DOHH2 (cell line): Measurements from ENCODE around the gene FAM234B.

Experiments
- H3F3A ChIP-seq: fragments of 200-600 bp; sonication (generic), shearing (Covaris generic); 2 replicates; pipeline ENCODE4 v1.6.0; 2016; ENCODE audit warnings: antibody characterized with exemption, mild to moderate bottlenecking; ENCODE audit not compliant: control insufficient read depth, insufficient read depth
- H3K27ac ChIP-seq: fragments of 200-600 bp; sonication (generic); 2 replicates; pipeline ENCODE4 v1.5.1; 2014; ENCODE audit warnings: low read depth, mild to moderate bottlenecking, low read length, moderate library complexity
- H3K27me3 ChIP-seq: fragments of 200-600 bp; sonication (generic); 2 replicates; pipeline ENCODE4 v1.6.1; 2014; ENCODE audit warnings: mild to moderate bottlenecking, low read length, mixed read lengths; ENCODE audit not compliant: control insufficient read depth
- H3K36me3 ChIP-seq: fragments of 200-600 bp; sonication (generic); 2 replicates; pipeline ENCODE4 v1.6.1; 2014; ENCODE audit warnings: mild to moderate bottlenecking, low read length, moderate library complexity, mixed read lengths; ENCODE audit not compliant: control insufficient read depth
- H3K4me1 ChIP-seq: fragments of 200-600 bp; sonication (generic); 2 replicates; pipeline ENCODE4 v1.6.1; 2014; ENCODE audit warnings: mild to moderate bottlenecking, low read length, mixed read lengths; ENCODE audit not compliant: control insufficient read depth
- H3K4me2 ChIP-seq: fragments of 200-600 bp; sonication (generic); 2 replicates; pipeline ENCODE4 v1.6.0; 2014; ENCODE audit warnings: mild to moderate bottlenecking, low read length, moderate library complexity
- H3K4me3 ChIP-seq: fragments of 200-600 bp; sonication (generic); 2 replicates; pipeline ENCODE4 v1.5.1; 2014; ENCODE audit warnings: mild to moderate bottlenecking, low read length, mixed read lengths
- H3K79me2 ChIP-seq: fragments of 200-600 bp; sonication (generic); 2 replicates; pipeline ENCODE4 v1.6.1; 2014; ENCODE audit warnings: mild to moderate bottlenecking, low read length, mixed read lengths; ENCODE audit not compliant: control insufficient read depth
- H3K9me2 ChIP-seq: fragments of 200-600 bp; sonication (generic); replicated peaks from 2 replicates; pipeline ENCODE4 v1.6.1; 2014; ENCODE audit warnings: mild to moderate bottlenecking, low read length, mixed read lengths; ENCODE audit not compliant: control insufficient read depth
- H3K9me3 ChIP-seq: fragments of 200-600 bp; sonication (generic); 2 replicates; pipeline ENCODE4 v1.6.1; 2014; ENCODE audit warnings: antibody characterized with exemption, low read length, mixed read lengths; ENCODE audit not compliant: control insufficient read depth, insufficient read depth
- H4K20me1 ChIP-seq: fragments of 200-600 bp; sonication (generic); 2 replicates; pipeline ENCODE4 v1.6.0; 2014; ENCODE audit warnings: low read depth, mild to moderate bottlenecking, antibody characterized with exemption, low read length, moderate library complexity; ENCODE audit not compliant: control insufficient read depth, insufficient read depth
- EZH2phosphoT487 ChIP-seq: fragments of 200-600 bp; sonication (generic); IDR thresholded peaks from 2 replicates; pipeline ENCODE4 v1.6.1; 2017; ENCODE audit warnings: borderline replicate concordance, mild to moderate bottlenecking, antibody characterized with exemption, low read length, moderate library complexity, mixed read lengths
- TF ChIP-seq, protein P1 (sequence below): fragments of 200-600 bp; sonication (generic); IDR thresholded peaks from one replicate; pipeline ENCODE4 v1.5.1; 2014; ENCODE audit warnings: antibody characterized with exemption, mild to moderate bottlenecking, low read depth, low read length; ENCODE audit not compliant: poor library complexity, severe bottlenecking

FAM234B gene

DNA sequence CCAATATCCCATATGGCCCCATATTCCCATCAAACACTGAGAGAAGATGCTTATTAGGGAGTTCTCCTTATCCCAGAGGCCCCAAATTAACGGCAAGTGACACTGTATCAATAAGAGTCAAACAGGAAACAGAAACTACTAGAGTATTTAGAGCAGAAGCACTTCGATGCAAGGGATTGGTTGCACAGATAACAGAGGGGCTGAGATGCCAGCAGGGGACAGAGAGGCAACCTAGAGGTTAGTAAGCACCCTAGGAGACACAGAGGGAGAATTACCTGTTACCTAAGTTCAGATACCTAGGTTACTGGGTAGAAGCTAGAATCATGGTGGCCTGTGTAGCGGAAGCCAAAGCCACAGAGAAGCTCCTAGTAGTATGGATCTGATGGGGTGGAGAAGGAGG lies 47.0 kb upstream of the FAM234B start:
- Histone ChIP-seq H3K27ac (no peak overlapping the region), H3K9me3 (no peaks in the 10 kb centered on the region), H3K4me2 (no peak overlapping the region), H3K4me3 (no peak overlapping the region), H3K36me3 (no peaks in the 10 kb centered on the region), H3K27me3 (peaks cover 43% of the 10 kb centered on the region), H3K4me1 (peaks cover 14% of the 10 kb centered on the region), H3K9me2 (no peaks in the 10 kb centered on the region), H3F3A (no peaks in the 10 kb centered on the region), H3K79me2 (no peaks in the 10 kb centered on the region), H4K20me1 (no peaks in the 10 kb centered on the region)
- TF ChIP-seq, protein P1, sequence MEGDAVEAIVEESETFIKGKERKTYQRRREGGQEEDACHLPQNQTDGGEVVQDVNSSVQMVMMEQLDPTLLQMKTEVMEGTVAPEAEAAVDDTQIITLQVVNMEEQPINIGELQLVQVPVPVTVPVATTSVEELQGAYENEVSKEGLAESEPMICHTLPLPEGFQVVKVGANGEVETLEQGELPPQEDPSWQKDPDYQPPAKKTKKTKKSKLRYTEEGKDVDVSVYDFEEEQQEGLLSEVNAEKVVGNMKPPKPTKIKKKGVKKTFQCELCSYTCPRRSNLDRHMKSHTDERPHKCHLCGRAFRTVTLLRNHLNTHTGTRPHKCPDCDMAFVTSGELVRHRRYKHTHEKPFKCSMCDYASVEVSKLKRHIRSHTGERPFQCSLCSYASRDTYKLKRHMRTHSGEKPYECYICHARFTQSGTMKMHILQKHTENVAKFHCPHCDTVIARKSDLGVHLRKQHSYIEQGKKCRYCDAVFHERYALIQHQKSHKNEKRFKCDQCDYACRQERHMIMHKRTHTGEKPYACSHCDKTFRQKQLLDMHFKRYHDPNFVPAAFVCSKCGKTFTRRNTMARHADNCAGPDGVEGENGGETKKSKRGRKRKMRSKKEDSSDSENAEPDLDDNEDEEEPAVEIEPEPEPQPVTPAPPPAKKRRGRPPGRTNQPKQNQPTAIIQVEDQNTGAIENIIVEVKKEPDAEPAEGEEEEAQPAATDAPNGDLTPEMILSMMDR, result no peak
- no peak for TF ChIP-seq EZH2phosphoT487

DNA sequence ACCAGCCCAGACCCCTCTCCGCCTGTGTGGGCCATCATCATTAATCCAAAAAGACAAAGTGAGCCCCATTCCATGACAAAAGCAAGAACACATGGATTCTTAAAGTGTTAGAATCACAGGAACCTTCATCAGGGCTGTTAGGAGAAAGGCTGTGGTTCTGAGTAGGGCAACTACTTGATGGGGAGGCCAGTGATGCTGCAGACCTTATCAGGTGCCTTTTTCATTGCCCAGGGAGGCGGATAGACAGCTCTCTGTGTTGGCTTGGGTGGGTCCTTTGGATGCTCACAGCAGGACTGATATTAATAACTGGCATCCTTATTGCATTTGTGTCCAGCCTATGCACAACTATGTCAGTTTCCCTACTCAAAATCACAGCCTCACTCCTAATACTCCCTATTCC lies 46.4 kb upstream of the FAM234B start:
- no peak overlapping the region for H3K4me3 ChIP-seq
- H3K4me1 ChIP-seq, result peaks cover 14% of the 10 kb centered on the region
- no peaks in the 10 kb centered on the region for H3K9me3 ChIP-seq
- no peak overlapping the region for H3K4me2 ChIP-seq
- no peak overlapping the region for H3K27ac ChIP-seq
- no peaks in the 10 kb centered on the region for H3K79me2 ChIP-seq
- H3K9me2 ChIP-seq, result no peaks in the 10 kb centered on the region
- no peaks in the 10 kb centered on the region for H3F3A ChIP-seq
- no peaks in the 10 kb centered on the region for H3K36me3 ChIP-seq
- no peaks in the 10 kb centered on the region for H4K20me1 ChIP-seq
- peaks cover 46% of the 10 kb centered on the region for H3K27me3 ChIP-seq
- TF ChIP-seq EZH2phosphoT487, result no peak

DNA sequence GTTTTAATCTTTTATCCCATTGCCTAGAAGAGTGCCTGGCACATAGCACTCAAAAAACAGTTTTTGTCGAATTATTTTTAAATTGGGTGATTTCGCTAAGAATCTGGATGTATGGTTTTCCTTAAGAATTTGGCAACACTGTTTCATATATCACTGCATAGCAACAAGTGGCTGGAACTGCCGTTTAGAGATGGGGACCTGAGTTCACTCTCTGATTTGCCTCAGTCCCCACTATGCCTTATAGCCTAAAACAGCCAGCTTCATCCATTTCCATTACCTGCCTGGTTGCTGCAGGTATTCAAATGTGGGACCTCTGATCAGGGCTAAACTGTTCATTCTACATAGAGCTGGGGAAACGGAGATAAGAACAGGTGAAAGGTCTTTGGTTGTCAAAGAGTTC lies 45.9 kb upstream of the FAM234B start:
- Histone ChIP-seq H3K79me2 (no peaks in the 10 kb centered on the region), H3K4me2 (no peak overlapping the region)

DNA sequence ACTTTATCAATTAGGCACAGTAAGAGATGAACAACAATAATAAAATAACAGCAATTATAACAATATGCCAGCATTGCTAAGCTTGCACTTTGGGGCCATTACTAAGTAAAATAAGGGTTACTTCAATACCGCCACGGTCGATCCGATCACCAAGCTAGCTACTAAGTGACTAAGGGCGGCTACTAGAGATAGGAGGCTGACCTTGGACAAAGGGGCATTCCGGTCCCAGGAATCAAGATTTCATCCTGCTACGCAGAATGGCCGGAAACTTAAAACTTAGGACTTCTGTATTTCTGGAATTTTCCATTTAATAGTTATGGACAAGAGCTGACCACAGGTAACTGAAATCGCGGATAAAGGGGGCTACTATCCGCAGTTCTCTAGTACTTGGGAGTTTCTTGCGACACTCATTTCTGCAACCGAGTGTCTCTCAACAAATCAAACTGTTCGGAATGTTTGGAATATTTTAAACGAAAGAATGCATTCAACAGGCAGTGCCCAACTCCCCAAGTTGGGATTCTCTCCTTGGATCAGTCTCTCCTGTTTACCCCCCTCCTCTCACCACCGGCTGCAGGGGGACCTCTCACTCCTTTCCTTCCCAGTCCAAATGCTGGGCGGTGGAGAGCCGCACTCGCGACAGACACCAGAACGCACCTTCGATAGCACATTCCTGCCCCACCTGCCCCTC lies 44.8 kb upstream of the FAM234B start:
- H3K9me2 ChIP-seq, result no peaks in the 10 kb centered on the region
- no peak for TF ChIP-seq EZH2phosphoT487
- TF ChIP-seq, protein P1, result no peak
- H3K79me2 ChIP-seq, result no peaks in the 10 kb centered on the region
- H4K20me1 ChIP-seq, result no peaks in the 10 kb centered on the region
- H3K36me3 ChIP-seq, result no peaks in the 10 kb centered on the region
- H3K4me1 ChIP-seq, result peaks cover 14% of the 10 kb centered on the region
- peak overlapping the region; percentile 70 for H3K4me3 ChIP-seq
- peaks cover 48% of the 10 kb centered on the region for H3K27me3 ChIP-seq
- H3K27ac ChIP-seq, result no peak overlapping the region
- peak overlapping the region; percentile 87 for H3K4me2 ChIP-seq
- no peaks in the 10 kb centered on the region for H3F3A ChIP-seq
- no peaks in the 10 kb centered on the region for H3K9me3 ChIP-seq

More for the DNA sequence above, 45.9 kb upstream of the FAM234B start:
- Histone ChIP-seq H4K20me1 (no peaks in the 10 kb centered on the region), H3K36me3 (no peaks in the 10 kb centered on the region), H3K27ac (no peak overlapping the region), H3K9me2 (no peaks in the 10 kb centered on the region), H3K4me3 (no peak overlapping the region), H3F3A (no peaks in the 10 kb centered on the region), H3K4me1 (peaks cover 14% of the 10 kb centered on the region), H3K9me3 (no peaks in the 10 kb centered on the region), H3K27me3 (peaks cover 51% of the 10 kb centered on the region)
- no peak for TF ChIP-seq EZH2phosphoT487
- TF ChIP-seq, protein P1, result no peak
